Measurements from ENCODE around the gene C19orf12. TPM values are rescaled to one million over a fixed set of nuclear protein-coding genes. Genes with fewer than 3 reads are reported as not detected.

The C19orf12 gene
- total RNA-seq, 1 experiment from 2014 or later, result 17.5 TPM

DNA sequence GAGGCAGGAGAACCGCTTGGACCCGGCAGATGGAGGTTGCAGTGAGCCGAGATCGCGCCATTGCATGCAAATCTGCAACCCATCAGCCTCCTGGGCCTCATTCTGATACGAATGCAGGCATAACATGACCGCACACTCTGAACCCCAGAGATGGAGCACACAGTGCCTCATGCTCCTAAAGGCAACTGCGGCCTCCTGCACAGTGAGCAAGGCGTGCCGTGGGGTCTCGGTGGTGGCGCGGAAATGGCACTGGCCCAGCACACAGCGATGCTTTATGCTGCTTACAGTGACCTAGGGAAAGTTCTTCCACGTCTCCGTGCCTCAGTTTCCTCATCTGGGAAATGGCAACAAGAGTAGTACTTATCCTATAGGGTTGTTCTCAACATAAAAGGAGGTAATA is 2.0 kb upstream of the C19orf12 start:
- Mint-ChIP-seq H3K9me3 (ENCODE audit: low read depth, unreplicated experiment) (no peaks in the 10 kb centered on the region), H3K4me3 (ENCODE audit: low read depth, unreplicated experiment) (no peak overlapping the region), H3K27me3 (ENCODE audit: unreplicated experiment) (peaks cover 14% of the 10 kb centered on the region), H3K27ac (ENCODE audit: unreplicated experiment) (no peak overlapping the region), H3K36me3 (ENCODE audit: insufficient read depth, unreplicated experiment) (peaks cover 14% of the 10 kb centered on the region), H3K4me1 (ENCODE audit: low read depth, unreplicated experiment) (peaks cover 28% of the 10 kb centered on the region)
- intact Hi-C loops (cut with micrococcal nuclease; ENCODE audit: unreplicated experiment), result loop anchor here (5.0 kb wide), 1 partner anchor 980 kb away; no protein-coding TSS in a partner anchor
- no TSS peak for BruUV-seq (replicated peaks)
- TF ChIP-seq, protein P1, sequence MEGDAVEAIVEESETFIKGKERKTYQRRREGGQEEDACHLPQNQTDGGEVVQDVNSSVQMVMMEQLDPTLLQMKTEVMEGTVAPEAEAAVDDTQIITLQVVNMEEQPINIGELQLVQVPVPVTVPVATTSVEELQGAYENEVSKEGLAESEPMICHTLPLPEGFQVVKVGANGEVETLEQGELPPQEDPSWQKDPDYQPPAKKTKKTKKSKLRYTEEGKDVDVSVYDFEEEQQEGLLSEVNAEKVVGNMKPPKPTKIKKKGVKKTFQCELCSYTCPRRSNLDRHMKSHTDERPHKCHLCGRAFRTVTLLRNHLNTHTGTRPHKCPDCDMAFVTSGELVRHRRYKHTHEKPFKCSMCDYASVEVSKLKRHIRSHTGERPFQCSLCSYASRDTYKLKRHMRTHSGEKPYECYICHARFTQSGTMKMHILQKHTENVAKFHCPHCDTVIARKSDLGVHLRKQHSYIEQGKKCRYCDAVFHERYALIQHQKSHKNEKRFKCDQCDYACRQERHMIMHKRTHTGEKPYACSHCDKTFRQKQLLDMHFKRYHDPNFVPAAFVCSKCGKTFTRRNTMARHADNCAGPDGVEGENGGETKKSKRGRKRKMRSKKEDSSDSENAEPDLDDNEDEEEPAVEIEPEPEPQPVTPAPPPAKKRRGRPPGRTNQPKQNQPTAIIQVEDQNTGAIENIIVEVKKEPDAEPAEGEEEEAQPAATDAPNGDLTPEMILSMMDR (IDR thresholded peaks at IDR 0.05; ENCODE audit: unreplicated experiment), result no peak
- DNase-seq, result no peak
- CTCF ChIA-PET, result interaction anchor here (0.6 to 1.4 kb wide), 9 partner anchors 8 to 1705 kb away, joined by 3 to 16 read pairs (median 4); partner anchors contain the start of genes PLEKHF1 and POP4

DNA sequence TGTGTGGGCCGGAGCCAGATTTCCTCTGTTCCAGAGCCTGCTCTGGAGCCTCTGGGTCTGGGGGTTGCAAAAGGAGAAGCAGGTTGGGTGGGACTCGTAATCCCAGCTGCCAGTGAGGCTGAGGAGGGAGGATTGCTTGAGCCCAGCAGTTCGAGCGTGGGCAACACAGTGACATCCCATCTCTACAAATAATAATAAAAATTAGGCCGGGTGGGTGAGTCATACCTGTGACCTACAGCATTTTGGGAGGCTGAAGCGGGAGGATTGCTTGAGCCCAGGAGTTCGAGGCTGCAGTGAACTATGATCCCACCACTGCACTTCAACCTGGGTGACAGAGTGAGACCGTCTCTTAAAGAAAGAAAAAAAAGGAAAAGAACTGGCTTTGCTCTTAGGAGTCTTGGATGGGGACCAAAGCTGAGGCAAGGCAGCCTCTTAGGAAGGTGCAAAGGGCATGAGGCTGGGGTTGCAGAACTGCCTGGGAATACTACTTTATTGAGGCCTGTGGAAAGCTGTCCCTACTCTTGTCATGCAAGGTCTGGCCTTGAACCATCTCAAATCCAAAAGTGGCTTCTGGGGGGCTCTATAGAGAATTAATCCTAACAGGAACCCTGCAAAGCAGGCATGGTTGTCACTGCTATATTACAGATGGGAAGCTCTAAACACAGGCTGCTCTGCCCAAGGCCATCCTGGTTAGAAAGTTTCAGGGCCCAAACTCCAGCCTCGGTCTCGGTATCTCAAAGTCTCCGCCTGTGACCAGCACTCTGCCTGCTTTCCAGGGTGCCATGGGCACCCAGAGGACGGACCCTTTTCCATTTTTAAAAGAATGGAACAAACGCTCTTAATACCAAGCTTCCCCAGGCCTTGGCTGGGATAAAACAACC is 880 bp upstream of the C19orf12 start:
- TF ChIP-seq, protein P1 (IDR thresholded peaks at IDR 0.05; ENCODE audit: unreplicated experiment), result no peak
- peak overlapping the region; percentile 88 for H3K4me3 Mint-ChIP-seq (ENCODE audit: low read depth, unreplicated experiment)
- H3K4me1 Mint-ChIP-seq (ENCODE audit: low read depth, unreplicated experiment), result peaks cover 35% of the 10 kb centered on the region
- no peaks in the 10 kb centered on the region for H3K9me3 Mint-ChIP-seq (ENCODE audit: low read depth, unreplicated experiment)
- intact Hi-C loops (cut with micrococcal nuclease; ENCODE audit: unreplicated experiment), result loop anchor here (1.0 to 5.0 kb wide), 3 partner anchors 22 to 979 kb away; no protein-coding TSS in a partner anchor
- H3K36me3 Mint-ChIP-seq (ENCODE audit: insufficient read depth, unreplicated experiment), result peaks cover 14% of the 10 kb centered on the region
- BruUV-seq (replicated peaks), result TSS peak; percentile 81
- no peak for DNase-seq
- H3K27me3 Mint-ChIP-seq (ENCODE audit: unreplicated experiment), result peaks cover 6% of the 10 kb centered on the region
- H3K27ac Mint-ChIP-seq (ENCODE audit: unreplicated experiment), result peak overlapping the region; percentile 87
- CTCF ChIA-PET, result interaction anchor here (0.5 to 1.4 kb wide), 14 partner anchors 9 to 1706 kb away, joined by 3 to 16 read pairs (median 4); partner anchors contain the start of genes PLEKHF1, POP4 and URI1

DNA sequence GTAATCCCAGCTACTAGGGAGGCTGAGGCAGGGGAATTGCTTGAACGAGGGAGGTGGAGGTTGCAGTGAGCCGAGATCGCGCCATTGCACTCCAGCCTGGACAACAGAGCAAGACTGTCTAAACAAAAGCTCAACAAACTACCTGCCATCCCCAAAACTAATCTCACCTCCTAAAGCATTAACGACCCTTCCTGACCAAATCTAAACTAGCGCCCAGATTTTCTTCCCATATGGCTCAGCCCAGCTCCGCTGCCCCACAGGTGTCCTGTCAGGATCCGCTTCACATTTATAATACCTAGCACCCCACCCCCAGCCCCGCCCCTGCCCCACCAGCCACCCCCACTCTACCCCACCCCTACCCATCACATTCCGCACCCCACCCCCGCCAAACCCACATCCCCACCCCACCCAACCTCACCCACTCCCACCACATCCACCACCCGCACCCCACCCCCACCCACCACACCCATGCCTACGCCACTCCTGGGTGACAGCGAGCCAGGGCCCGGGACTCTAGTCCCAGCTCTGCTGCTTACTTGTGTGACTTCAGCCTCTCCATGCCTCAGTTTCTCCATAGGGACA is 599 bp downstream of the C19orf12 start:
- intact Hi-C loops (cut with micrococcal nuclease; ENCODE audit: unreplicated experiment), result no loop called here
- TF ChIP-seq, protein P1 (IDR thresholded peaks at IDR 0.05; ENCODE audit: unreplicated experiment), result no peak
- Mint-ChIP-seq H3K27ac (ENCODE audit: unreplicated experiment) (no peak overlapping the region), H3K27me3 (ENCODE audit: unreplicated experiment) (no peaks in the 10 kb centered on the region), H3K4me1 (ENCODE audit: low read depth, unreplicated experiment) (peaks cover 35% of the 10 kb centered on the region), H3K9me3 (ENCODE audit: low read depth, unreplicated experiment) (no peaks in the 10 kb centered on the region), H3K4me3 (ENCODE audit: low read depth, unreplicated experiment) (peak overlapping the region; percentile 88), H3K36me3 (ENCODE audit: insufficient read depth, unreplicated experiment) (peaks cover 14% of the 10 kb centered on the region)
- CTCF ChIA-PET, result interaction anchor here (0.7 to 1.3 kb wide), 2 partner anchors 14 to 16 kb away, joined by 3 to 10 read pairs; no protein-coding TSS in a partner anchor
- BruUV-seq (replicated peaks), result no TSS peak
- DNase-seq, result no peak

DNA sequence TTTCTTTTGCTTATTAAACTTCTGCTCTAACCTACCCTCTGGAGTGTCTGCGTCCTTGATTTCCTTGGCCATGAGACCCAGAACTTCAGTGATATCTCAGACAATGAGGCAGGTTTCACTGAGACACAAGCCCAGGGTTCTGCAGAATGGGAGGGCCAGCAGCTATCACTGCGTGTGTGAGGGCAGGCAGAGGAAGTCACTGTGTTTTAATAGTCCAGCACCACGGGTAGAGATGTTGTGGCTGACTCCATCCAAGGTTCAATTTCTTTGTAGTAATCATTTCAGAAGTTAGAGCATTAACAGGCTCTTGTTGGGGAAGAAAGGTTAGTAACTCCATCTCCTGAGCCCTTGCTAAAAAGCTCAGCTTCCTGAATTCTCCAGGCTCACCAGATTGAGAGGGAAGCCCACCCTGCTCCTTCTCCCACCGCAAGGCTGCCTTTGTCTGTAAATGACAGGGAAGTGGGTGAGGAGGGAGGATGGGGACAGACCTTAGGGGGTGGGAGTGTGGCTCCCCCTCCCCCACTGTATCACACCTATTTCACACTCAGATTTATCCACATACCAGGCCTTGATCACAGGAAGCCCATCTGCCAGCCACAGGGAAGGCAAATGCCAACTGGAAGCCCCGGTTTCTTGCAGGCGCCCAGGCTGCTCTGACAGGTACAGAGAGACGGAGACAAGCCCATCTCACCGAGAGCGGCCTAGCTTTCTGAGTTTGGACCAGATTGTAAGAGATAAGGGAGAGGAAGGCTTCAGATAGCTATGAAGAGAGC is 2.1 kb downstream of the C19orf12 start:
- H3K4me1 Mint-ChIP-seq (ENCODE audit: low read depth, unreplicated experiment), result peaks cover 43% of the 10 kb centered on the region
- TF ChIP-seq, protein P1 (IDR thresholded peaks at IDR 0.05; ENCODE audit: unreplicated experiment), result no peak
- H3K27me3 Mint-ChIP-seq (ENCODE audit: unreplicated experiment), result no peaks in the 10 kb centered on the region
- no peak for DNase-seq
- CTCF ChIA-PET, result interaction anchor here (0.6 kb wide), 1 partner anchor 49 kb away, joined by 4 read pairs; no protein-coding TSS in a partner anchor
- H3K27ac Mint-ChIP-seq (ENCODE audit: unreplicated experiment), result no peak overlapping the region
- no TSS peak for BruUV-seq (replicated peaks)
- intact Hi-C loops (cut with micrococcal nuclease; ENCODE audit: unreplicated experiment), result no loop called here
- H3K36me3 Mint-ChIP-seq (ENCODE audit: insufficient read depth, unreplicated experiment), result peaks cover 14% of the 10 kb centered on the region
- no peak overlapping the region for H3K4me3 Mint-ChIP-seq (ENCODE audit: low read depth, unreplicated experiment)
- no peaks in the 10 kb centered on the region for H3K9me3 Mint-ChIP-seq (ENCODE audit: low read depth, unreplicated experiment)
